Caco-2 (cell line): ENCODE measurements around the gene CFAP77. TPM values are rescaled to one million over a fixed set of nuclear protein-coding genes. Genes with fewer than 3 reads are reported as not detected.

Experiments
- BruUV-seq: library from RNA; stranded (reverse); fragments of 400-500 nt; replicated peaks from 2 replicates; lab custom pipeline; 2021; lab: Mats Ljungman, UMichigan
- CTCF ChIA-PET: fragments of 300-600 bp; sonication (Branson Sonifier 250); formaldehyde crosslinking; loops from one replicate; lab custom pipeline; 2022; ENCODE audit warnings: antibody characterized with exemption; lab: Charles Lee
- POLR2A ChIA-PET: fragments of 300-600 bp; sonication (Branson Sonifier 250); formaldehyde crosslinking; loops from one replicate; lab custom pipeline; 2022; ENCODE audit warnings: antibody characterized with exemption; lab: Charles Lee
- DNase-seq, 2 experiments: peaks; one replicate each; pipeline versions ENCODE4 v3.0.0 to v3.0.0-alpha.2; 2020 to 2022
- H3K27me3 ChIP-seq: replicated peaks from 2 replicates; pipeline ENCODE4 v1.6.0; 2011; ENCODE audit warnings: low read length; ENCODE audit not compliant: control insufficient read depth, insufficient read depth
- H3K36me3 ChIP-seq: 2 replicates; pipeline ENCODE4 v1.5.1; 2011; ENCODE audit warnings: low read length; ENCODE audit not compliant: control insufficient read depth, insufficient read depth
- H3K4me1 ChIP-seq: fragments of 250-450 bp; sonication (Bioruptor Pico); 2 replicates; pipeline ENCODE4 v1.5.1; 2020; ENCODE audit warnings: mild to moderate bottlenecking
- H3K4me3 ChIP-seq: 2 replicates; pipeline ENCODE4 v1.5.1; 2011; ENCODE audit warnings: low read depth, mild to moderate bottlenecking, control low read depth, low read length
- H3K9me3 ChIP-seq: fragments of 250-450 bp; sonication (Bioruptor Pico); 2 replicates; pipeline ENCODE4 v1.5.1; 2020; ENCODE audit warnings: mild to moderate bottlenecking, moderate library complexity
- H3K27ac Mint-ChIP-seq: one replicate; pipeline ENCODE4 v1.8.0; 2022; ENCODE audit warnings: mixed read lengths; ENCODE audit not compliant: unreplicated experiment
- H3K27me3 Mint-ChIP-seq: one replicate; pipeline ENCODE4 v1.8.0; 2022; ENCODE audit warnings: mixed read lengths; ENCODE audit not compliant: insufficient read depth, unreplicated experiment
- H3K36me3 Mint-ChIP-seq: one replicate; pipeline ENCODE4 v1.8.0; 2022; ENCODE audit warnings: mild to moderate bottlenecking, mixed read lengths; ENCODE audit not compliant: insufficient read depth, unreplicated experiment
- H3K4me1 Mint-ChIP-seq: one replicate; pipeline ENCODE4 v1.8.0; 2022; ENCODE audit warnings: low read depth, mixed read lengths; ENCODE audit not compliant: unreplicated experiment
- H3K4me3 Mint-ChIP-seq: one replicate; pipeline ENCODE4 v1.8.0; 2022; ENCODE audit warnings: mild to moderate bottlenecking, moderate library complexity, mixed read lengths; ENCODE audit not compliant: unreplicated experiment
- H3K9me3 Mint-ChIP-seq: one replicate; pipeline ENCODE4 v1.8.0; 2022; ENCODE audit warnings: mixed read lengths; ENCODE audit not compliant: unreplicated experiment
- intact Hi-C: fragments of 100-400 bp; cut with micrococcal nuclease; formaldehyde crosslinking; loops from one replicate; pipeline ENCODE4 v1.10.0; 2022; ENCODE audit not compliant: unreplicated experiment
- total RNA-seq: library from RNA; stranded (reverse); gene quantifications from 2 replicates; pipeline ENCODE4 v1.2.3, GENCODE V29; 2022
- TF ChIP-seq, protein P1 (sequence below), 2 experiments: fragments of 200-600 bp in 1 of 2; IDR thresholded peaks; 1 replicate in 1 of 2; 2 replicates in 1 of 2; pipeline versions ENCODE4 v1.5.1 to v1.8.0; 2011 to 2022; ENCODE audit warnings: antibody characterized with exemption in 1 of 2, control low read depth in 1 of 2, inconsistent platforms in 1 of 2, low read depth in 1 of 2, low read length in 1 of 2, mild to moderate bottlenecking in 1 of 2, moderate library complexity in 1 of 2; ENCODE audit not compliant: insufficient read depth in 1 of 2, severe bottlenecking in 1 of 2, unreplicated experiment in 1 of 2

Gene CFAP77
- total RNA-seq, 1 experiment from 2014 or later: not detected

DNA sequence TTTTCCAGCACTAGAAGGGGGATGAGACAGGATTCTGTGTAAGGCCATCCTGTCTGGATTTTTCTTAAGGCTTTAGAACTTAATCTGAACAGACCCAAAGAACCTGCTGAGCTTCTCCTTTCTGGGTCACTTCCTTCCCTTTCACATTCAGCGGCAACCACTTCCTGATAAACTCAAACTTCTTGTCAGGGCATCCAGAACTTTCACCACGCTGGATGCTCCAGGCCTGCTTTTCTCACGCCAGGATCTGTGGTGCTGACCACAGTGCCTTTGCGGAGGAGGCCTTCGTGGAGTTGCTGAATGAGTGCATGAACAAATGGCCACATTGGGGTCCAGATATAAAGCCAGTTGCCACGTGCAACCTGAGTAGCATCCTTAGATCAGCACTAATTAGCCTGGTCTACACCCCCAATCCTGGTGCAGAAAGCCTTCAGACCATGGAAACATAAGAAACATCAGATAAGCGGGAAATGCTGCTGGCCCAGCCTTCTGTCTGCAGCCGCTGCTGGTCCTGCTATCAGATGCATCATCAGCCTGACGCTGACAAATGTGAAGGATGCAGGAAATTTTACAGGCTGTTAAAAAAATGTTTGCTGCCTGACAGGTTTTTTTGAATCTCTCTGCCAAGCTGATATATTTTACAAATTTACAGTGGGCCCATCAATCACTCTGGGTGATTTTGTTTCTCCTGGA, 97.1 kb downstream of the CFAP77 start:
- no peak for DNase-seq
- H3K27me3 ChIP-seq: no peaks in the 10 kb centered on the region; the same call in 1 of the 2 replicates
- H3K36me3 ChIP-seq: no peaks in the 10 kb centered on the region
- Mint-ChIP-seq H3K9me3 (no peaks in the 10 kb centered on the region), H3K4me3 (no peak overlapping the region), H3K27ac (no peak overlapping the region), H3K36me3 (no peaks in the 10 kb centered on the region), H3K27me3 (peaks cover 9% of the 10 kb centered on the region), H3K4me1 (no peaks in the 10 kb centered on the region)
- no TSS peak for BruUV-seq
- no peaks in the 10 kb centered on the region for H3K9me3 ChIP-seq
- POLR2A ChIA-PET: no interaction called here
- intact Hi-C loops: loop anchor here (1.0 kb wide), 2 partner anchors 68 to 96 kb away; no protein-coding TSS in a partner anchor
- no peak overlapping the region for H3K4me3 ChIP-seq
- CTCF ChIA-PET: interaction anchor here (2.3 kb wide), 1 partner anchor 67 kb away, joined by 9 read pairs; no protein-coding TSS in a partner anchor
- TF ChIP-seq, protein P1, sequence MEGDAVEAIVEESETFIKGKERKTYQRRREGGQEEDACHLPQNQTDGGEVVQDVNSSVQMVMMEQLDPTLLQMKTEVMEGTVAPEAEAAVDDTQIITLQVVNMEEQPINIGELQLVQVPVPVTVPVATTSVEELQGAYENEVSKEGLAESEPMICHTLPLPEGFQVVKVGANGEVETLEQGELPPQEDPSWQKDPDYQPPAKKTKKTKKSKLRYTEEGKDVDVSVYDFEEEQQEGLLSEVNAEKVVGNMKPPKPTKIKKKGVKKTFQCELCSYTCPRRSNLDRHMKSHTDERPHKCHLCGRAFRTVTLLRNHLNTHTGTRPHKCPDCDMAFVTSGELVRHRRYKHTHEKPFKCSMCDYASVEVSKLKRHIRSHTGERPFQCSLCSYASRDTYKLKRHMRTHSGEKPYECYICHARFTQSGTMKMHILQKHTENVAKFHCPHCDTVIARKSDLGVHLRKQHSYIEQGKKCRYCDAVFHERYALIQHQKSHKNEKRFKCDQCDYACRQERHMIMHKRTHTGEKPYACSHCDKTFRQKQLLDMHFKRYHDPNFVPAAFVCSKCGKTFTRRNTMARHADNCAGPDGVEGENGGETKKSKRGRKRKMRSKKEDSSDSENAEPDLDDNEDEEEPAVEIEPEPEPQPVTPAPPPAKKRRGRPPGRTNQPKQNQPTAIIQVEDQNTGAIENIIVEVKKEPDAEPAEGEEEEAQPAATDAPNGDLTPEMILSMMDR (IDR thresholded peaks at IDR 0.05; ENCODE audit: insufficient read depth in 1 of 2, low read depth in 1 of 2, low read length in 1 of 2, severe bottlenecking in 1 of 2, unreplicated experiment in 1 of 2): no peak
- H3K4me1 ChIP-seq: no peaks in the 10 kb centered on the region

DNA sequence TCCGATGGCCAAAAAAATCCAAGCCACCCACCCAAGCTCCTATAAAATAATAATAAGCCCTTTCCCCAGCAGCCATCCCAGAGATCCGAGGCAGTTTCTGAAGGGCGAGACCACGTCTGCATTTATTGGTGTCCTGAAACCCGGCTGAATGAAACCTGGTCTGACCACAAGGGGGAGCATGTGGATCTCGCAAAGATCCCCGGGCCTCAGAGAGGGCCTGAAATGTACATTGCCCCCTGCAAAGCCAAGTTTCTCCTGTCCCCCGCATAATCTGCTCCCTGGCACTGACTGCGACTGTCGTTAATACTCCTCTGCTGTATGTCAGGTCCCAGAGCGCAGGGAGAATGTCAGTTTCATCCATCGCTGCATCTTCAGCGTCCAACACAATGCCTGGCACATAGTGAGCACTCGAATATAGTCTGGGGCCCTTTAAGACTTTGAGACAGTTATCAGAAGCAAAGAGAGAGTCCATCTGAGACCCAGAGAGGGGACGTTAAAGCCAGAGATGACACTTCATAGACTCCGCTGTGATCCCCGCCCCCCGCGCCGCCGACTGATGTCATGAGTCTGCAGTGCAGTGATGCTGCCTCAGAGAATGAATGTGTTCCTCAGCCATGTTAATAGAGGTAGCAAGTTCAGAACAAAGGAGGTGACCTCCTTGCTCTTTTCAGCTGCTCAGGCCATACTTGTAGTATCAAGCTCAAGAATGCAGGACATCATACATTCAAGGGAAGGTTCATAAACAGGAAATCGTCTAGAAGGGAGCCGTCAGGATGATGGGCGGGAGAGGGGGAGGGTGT, 97.9 kb downstream of the CFAP77 start:
- H3K27me3 ChIP-seq: no peaks in the 10 kb centered on the region; the same call in 1 of the 2 replicates
- intact Hi-C loops: loop anchor here (1.0 kb wide), 2 partner anchors 67 to 97 kb away; no protein-coding TSS in a partner anchor
- peak; percentile 72 to 77 for DNase-seq
- TF ChIP-seq, protein P1 (IDR thresholded peaks at IDR 0.05; ENCODE audit: insufficient read depth in 1 of 2, low read depth in 1 of 2, low read length in 1 of 2, severe bottlenecking in 1 of 2, unreplicated experiment in 1 of 2): peak; percentile 82 to 85
- CTCF ChIA-PET: interaction anchor here (2.3 kb wide), 1 partner anchor 66 kb away, joined by 9 read pairs; no protein-coding TSS in a partner anchor
- no peaks in the 10 kb centered on the region for H3K36me3 ChIP-seq
- Mint-ChIP-seq H3K4me3 (no peak overlapping the region), H3K9me3 (no peaks in the 10 kb centered on the region), H3K27me3 (peaks cover 9% of the 10 kb centered on the region), H3K4me1 (no peaks in the 10 kb centered on the region), H3K36me3 (no peaks in the 10 kb centered on the region), H3K27ac (no peak overlapping the region)
- no TSS peak for BruUV-seq
- no peaks in the 10 kb centered on the region for H3K4me1 ChIP-seq
- POLR2A ChIA-PET: no interaction called here
- H3K4me3 ChIP-seq: no peak overlapping the region
- no peaks in the 10 kb centered on the region for H3K9me3 ChIP-seq
